KMS-11 (cell line): ENCODE measurements around the gene ZFPL1.

Source experiments
- H2AFZ ChIP-seq: fragments of 200-600 bp; sonication (generic); 2 replicates; pipeline ENCODE4 v1.6.1; 2016; ENCODE audit warnings: antibody characterized with exemption, mixed run types, low read depth
- H3K27ac ChIP-seq: fragments of 200-600 bp; sonication (generic); 2 replicates; pipeline ENCODE4 v1.6.1; 2016; ENCODE audit warnings: mild to moderate bottlenecking, mixed run types
- H3K27me3 ChIP-seq: fragments of 200-600 bp; sonication (generic); 2 replicates; pipeline ENCODE4 v1.6.1; 2017; ENCODE audit warnings: mild to moderate bottlenecking, low read depth, mixed run types, moderate library complexity; ENCODE audit not compliant: insufficient read depth
- H3K36me3 ChIP-seq: fragments of 200-600 bp; sonication (generic); 2 replicates; pipeline ENCODE4 v1.6.1; 2017; ENCODE audit warnings: mild to moderate bottlenecking, mixed run types; ENCODE audit not compliant: insufficient read depth
- H3K4me1 ChIP-seq: fragments of 200-600 bp; sonication (generic); 2 replicates; pipeline ENCODE4 v1.6.1; 2016; ENCODE audit warnings: mild to moderate bottlenecking, low read depth, mixed run types; ENCODE audit not compliant: poor library complexity, severe bottlenecking
- H3K4me2 ChIP-seq: fragments of 200-600 bp; sonication (generic); 2 replicates; pipeline ENCODE4 v1.7.0; 2016; ENCODE audit warnings: mild to moderate bottlenecking, mixed run types
- H3K4me3 ChIP-seq: fragments of 200-600 bp; sonication (generic); IDR thresholded peaks from 2 replicates; pipeline ENCODE4 v1.6.1; 2017; ENCODE audit warnings: low read depth, low read length, mixed read lengths; ENCODE audit not compliant: insufficient read depth
- H3K79me2 ChIP-seq: fragments of 200-600 bp; sonication (generic); 2 replicates; pipeline ENCODE4 v1.6.1; 2016; ENCODE audit warnings: low read depth, mixed run types; ENCODE audit not compliant: insufficient read depth
- H3K9ac ChIP-seq: fragments of 200-600 bp; sonication (generic); 2 replicates; pipeline ENCODE4 v1.6.1; 2016; ENCODE audit warnings: mild to moderate bottlenecking, mixed run types
- H4K20me1 ChIP-seq: fragments of 200-600 bp; sonication (generic); 2 replicates; pipeline ENCODE4 v1.6.1; 2016; ENCODE audit warnings: mild to moderate bottlenecking, mixed run types; ENCODE audit not compliant: insufficient read depth
- CTCF ChIP-seq: fragments of 200-600 bp; sonication (generic); conservative IDR thresholded peaks from 2 replicates; pipeline ENCODE4 v1.6.1; 2017; ENCODE audit warnings: low read depth, mild to moderate bottlenecking, antibody characterized with exemption, low read length, moderate library complexity, mixed read lengths

ZFPL1 gene

GRCh38 chr11:65083834-65084597 is at the start of gene ZFPL1, which contains the start of gene CDCA5:
TSS of gene ZFPL1 (plus strand) at chr11:65084222. CDS start at chr11:65084699, 477 bp downstream.
TSS of gene CDCA5 (minus strand) at chr11:65084040. CDS start at chr11:65083978, 62 bp downstream.
- H3K79me2 ChIP-seq: peaks cover 66% of the 10 kb centered on the region
- peak within 1 kb of the TSS; percentile 31; the same call in 1 of the 2 replicates for H2AFZ ChIP-seq
- peak within 1 kb of the TSS; percentile 74 for H3K27ac ChIP-seq
- TF ChIP-seq CTCF: no peak
- H3K9ac ChIP-seq: peak within 1 kb of the TSS; percentile 86
- no peaks in the 10 kb centered on the region for H4K20me1 ChIP-seq
- H3K36me3 ChIP-seq: 0 out of 2 replicates have a peak, but pooled peaks cover 3% of the 10 kb centered on the region
- H3K4me3 ChIP-seq: peak within 1 kb of the TSS; percentile 59
- H3K27me3 ChIP-seq: no peaks in the 10 kb centered on the region
- peak within 1 kb of the TSS; percentile 100 for H3K4me2 ChIP-seq
- H3K4me1 ChIP-seq: peaks cover 79% of the 10 kb centered on the region

GRCh38 chr11:65034423-65034822 is 49.6 kb upstream of the ZFPL1 start:
- Histone ChIP-seq H3K79me2 (no peaks in the 10 kb centered on the region), H3K4me3 (no peak overlapping the region), H2AFZ (no peak overlapping the region), H3K27ac (no peak overlapping the region), H3K36me3 (no peaks in the 10 kb centered on the region), H3K9ac (no peak overlapping the region), H3K27me3 (no peaks in the 10 kb centered on the region), H4K20me1 (no peaks in the 10 kb centered on the region), H3K4me1 (no peaks in the 10 kb centered on the region), H3K4me2 (no peak overlapping the region)
- no peak for TF ChIP-seq CTCF

GRCh38 chr11:65035579-65035978 is 48.4 kb upstream of the ZFPL1 start:
- Histone ChIP-seq H3K4me3 (no peak overlapping the region), H3K27me3 (no peaks in the 10 kb centered on the region), H3K4me2 (no peak overlapping the region), H3K36me3 (no peaks in the 10 kb centered on the region), H3K27ac (no peak overlapping the region), H4K20me1 (no peaks in the 10 kb centered on the region), H3K9ac (no peak overlapping the region), H3K79me2 (no peaks in the 10 kb centered on the region), H2AFZ (no peak overlapping the region), H3K4me1 (peaks cover 10% of the 10 kb centered on the region)
- no peak for TF ChIP-seq CTCF

GRCh38 chr11:65036931-65037330 is 47.1 kb upstream of the ZFPL1 start:
- Histone ChIP-seq H3K79me2 (0 out of 2 replicates have a peak, but pooled peaks cover 2% of the 10 kb centered on the region), H3K36me3 (no peaks in the 10 kb centered on the region), H3K27ac (no peak overlapping the region), H3K4me3 (no peak overlapping the region), H2AFZ (no peak overlapping the region), H3K9ac (no peak overlapping the region), H3K4me1 (peaks cover 10% of the 10 kb centered on the region), H3K4me2 (no peak overlapping the region), H3K27me3 (no peaks in the 10 kb centered on the region), H4K20me1 (no peaks in the 10 kb centered on the region)
- TF ChIP-seq CTCF: no peak
